Cardiac septum (tissue), 1 donor: ENCODE data around the gene OXCT2. TPM values are rescaled to one million over a fixed set of nuclear protein-coding genes. Genes with fewer than 3 reads are reported as not detected.

Experiments
- total RNA-seq: library from RNA; stranded (reverse); fragmentation: NEBNext Ultra II Directional; extraction: Animal tissue kit (Norgen Biotek cat#: 25700); gene quantifications from one replicate; pipeline ENCODE4 v1.2.1, GENCODE V29; 2021
- donor health status: DM: no; HTN: no; CAD: no.

The OXCT2 gene
- total RNA-seq, 1 donor from 2014 or later: 1.3 TPM

Other genes with a start within 250 kb of the OXCT2 start
- gene PABPC4, start 194.6 kb downstream of the OXCT2 start, total RNA-seq: 239 TPM
- 20.5 TPM for gene HEYL, start 131.7 kb downstream of the OXCT2 start, total RNA-seq
- 25.0 TPM for gene NT5C1A, start 99.2 kb downstream of the OXCT2 start, total RNA-seq
- gene HPCAL4, start 79.9 kb downstream of the OXCT2 start, total RNA-seq: 0.05 TPM
- gene PPIE, start 32.5 kb downstream of the OXCT2 start, total RNA-seq: 26.4 TPM
- gene BMP8B, start 17.5 kb upstream of the OXCT2 start, total RNA-seq: 0.62 TPM
- 16.6 TPM for gene TRIT1, start 112.2 kb upstream of the OXCT2 start, total RNA-seq
- 0.35 TPM for gene MYCL, start 130.6 kb upstream of the OXCT2 start, total RNA-seq
- gene MFSD2A, start 183.8 kb upstream of the OXCT2 start, total RNA-seq: 1.00 TPM